RPMI7951 (cell line): ENCODE data around the gene MLKL. TPM values are rescaled to one million over a fixed set of nuclear protein-coding genes. Genes with fewer than 3 reads are reported as not detected.
"Not testable (repeated sequence)": the region's sequence is repeated elsewhere in the genome, so short reads cannot be mapped to it uniquely, and the experiment has no call there.

ENCODE experiments used
- DNase-seq: peaks from one replicate; pipeline ENCODE4 v3.0.0-alpha.2; 2012; ENCODE audit warnings: low read depth
- total RNA-seq: library from RNA; depleted of rRNA; stranded (reverse); fragments of >200 nt; shearing (Covaris generic); gene quantifications from 2 replicates; pipeline ENCODE4 v1.2.3, GENCODE V29; 2014

MLKL gene
- total RNA-seq, 1 experiment from 2014 or later: 8.4 TPM

- peak; percentile 27 for DNase-seq
Measured at GRCh38 chr16:74700116-74700437, 585 bp downstream of the MLKL start.

- no peak for DNase-seq
Measured at GRCh38 chr16:74699666-74700065, 996 bp downstream of the MLKL start.

GRCh38 chr16:74698222-74698621 is 2.4 kb downstream of the MLKL start:
- no peak for DNase-seq

- peak; percentile 91 for DNase-seq
Measured at GRCh38 chr16:74695450-74696422, 4.9 kb downstream of the MLKL start.

GRCh38 chr16:74691093-74691855 is 9.4 kb downstream of the MLKL start:
- no peak for DNase-seq

GRCh38 chr16:74682556-74682955 is 18.1 kb downstream of the MLKL start:
- DNase-seq: no peak

GRCh38 chr16:74680681-74681080 is 20.0 kb downstream of the MLKL start:
- no peak for DNase-seq

GRCh38 chr16:74679983-74680382 is 20.7 kb downstream of the MLKL start:
- DNase-seq: no peak

GRCh38 chr16:74677868-74678267 is 22.8 kb downstream of the MLKL start:
- DNase-seq: no peak

- DNase-seq: no peak
Measured at GRCh38 chr16:74673876-74674275, 26.8 kb downstream of the MLKL start.

- DNase-seq: not testable (repeated sequence)
Measured at GRCh38 chr16:74668877-74669276, 31.8 kb downstream of the MLKL start.

- peak; percentile 56 for DNase-seq
Measured at GRCh38 chr16:74667255-74667700, 33.4 kb downstream of the MLKL start.

- peak; percentile 98 for DNase-seq
Measured at GRCh38 chr16:74666425-74667254, 34.0 kb downstream of the MLKL start, which contains the start of gene RFWD3. TSS of gene RFWD3 (minus strand) at chr16:74666877. CDS start at chr16:74661449, 5,428 bp downstream.

- DNase-seq: no peak
Measured at GRCh38 chr16:74666010-74666421, 34.6 kb downstream of the MLKL start.

- no peak for DNase-seq
Measured at GRCh38 chr16:74661064-74661463, 39.6 kb downstream of the MLKL start.

GRCh38 chr16:74660383-74660782 is 40.3 kb downstream of the MLKL start:
- DNase-seq: no peak

- DNase-seq: no peak
Measured at GRCh38 chr16:74659041-74659440, 41.6 kb downstream of the MLKL start.

- no peak for DNase-seq
Measured at GRCh38 chr16:74657870-74658642, 42.6 kb downstream of the MLKL start.

GRCh38 chr16:74654536-74655050 is 46.1 kb downstream of the MLKL start:
- DNase-seq: no peak

GRCh38 chr16:74652883-74653282 is 47.8 kb downstream of the MLKL start:
- peak; percentile 25 for DNase-seq

GRCh38 chr16:74652249-74652648 is 48.4 kb downstream of the MLKL start:
- no peak for DNase-seq
